ENCODE data around the gene LRRC8A. TPM values are rescaled to one million over a fixed set of nuclear protein-coding genes. Genes with fewer than 3 reads are reported as not detected.

LRRC8A gene
- total and polyA plus RNA-seq, 8 donors, result 8.7 to 20.4 (median 10.1) TPM

DNA sequence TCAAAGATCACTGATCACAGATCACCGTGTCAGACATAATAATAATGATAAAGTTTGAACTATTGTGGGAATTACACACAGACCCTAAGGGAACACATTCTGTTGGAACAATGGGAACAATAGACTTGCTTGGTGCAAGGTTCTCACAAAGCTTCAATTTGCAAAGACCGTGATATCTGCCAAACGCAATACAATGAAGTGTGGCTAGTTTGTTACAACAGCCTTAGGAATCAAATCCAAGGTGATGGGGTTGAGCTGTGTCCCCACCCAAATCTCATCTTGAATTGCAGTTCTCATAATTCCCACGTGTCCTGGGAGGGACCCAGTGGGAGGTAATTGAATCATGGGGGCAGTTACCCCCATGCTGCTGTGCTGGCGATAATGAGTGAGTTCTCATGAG lies 21.0 kb upstream of the LRRC8A start:
- intact Hi-C loops (cut with DNase I), result loop anchor here in 2 of 3 donors (5.0 to 10.0 kb wide), 2 partner anchors 64 to 66 kb away; partner anchors contain the start of gene PHYHD1 (in 1 of the 2)
- Histone ChIP-seq H3K4me1 (peaks cover 0 to 13% (median 9%) of the 10 kb centered on the region in 3 donors), H3K27ac (peak overlapping the region in 1 of 4 donors; percentile 51), H3K36me3 (no peaks in the 10 kb centered on the region), H3K27me3 (no peaks in the 10 kb centered on the region), H3K4me3 (no peak overlapping the region), H3K9me3 (no peaks in the 10 kb centered on the region)
- TF ChIP-seq, protein P1, sequence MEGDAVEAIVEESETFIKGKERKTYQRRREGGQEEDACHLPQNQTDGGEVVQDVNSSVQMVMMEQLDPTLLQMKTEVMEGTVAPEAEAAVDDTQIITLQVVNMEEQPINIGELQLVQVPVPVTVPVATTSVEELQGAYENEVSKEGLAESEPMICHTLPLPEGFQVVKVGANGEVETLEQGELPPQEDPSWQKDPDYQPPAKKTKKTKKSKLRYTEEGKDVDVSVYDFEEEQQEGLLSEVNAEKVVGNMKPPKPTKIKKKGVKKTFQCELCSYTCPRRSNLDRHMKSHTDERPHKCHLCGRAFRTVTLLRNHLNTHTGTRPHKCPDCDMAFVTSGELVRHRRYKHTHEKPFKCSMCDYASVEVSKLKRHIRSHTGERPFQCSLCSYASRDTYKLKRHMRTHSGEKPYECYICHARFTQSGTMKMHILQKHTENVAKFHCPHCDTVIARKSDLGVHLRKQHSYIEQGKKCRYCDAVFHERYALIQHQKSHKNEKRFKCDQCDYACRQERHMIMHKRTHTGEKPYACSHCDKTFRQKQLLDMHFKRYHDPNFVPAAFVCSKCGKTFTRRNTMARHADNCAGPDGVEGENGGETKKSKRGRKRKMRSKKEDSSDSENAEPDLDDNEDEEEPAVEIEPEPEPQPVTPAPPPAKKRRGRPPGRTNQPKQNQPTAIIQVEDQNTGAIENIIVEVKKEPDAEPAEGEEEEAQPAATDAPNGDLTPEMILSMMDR (IDR thresholded peaks at IDR 0.05), result no peak
- DNase-seq (no peak), FAIRE-seq (no peak), ATAC-seq (no peak)
- WGBS, 2 donors, result 92 to 95% methylated on average over 5 of the region's 5 CpGs

DNA sequence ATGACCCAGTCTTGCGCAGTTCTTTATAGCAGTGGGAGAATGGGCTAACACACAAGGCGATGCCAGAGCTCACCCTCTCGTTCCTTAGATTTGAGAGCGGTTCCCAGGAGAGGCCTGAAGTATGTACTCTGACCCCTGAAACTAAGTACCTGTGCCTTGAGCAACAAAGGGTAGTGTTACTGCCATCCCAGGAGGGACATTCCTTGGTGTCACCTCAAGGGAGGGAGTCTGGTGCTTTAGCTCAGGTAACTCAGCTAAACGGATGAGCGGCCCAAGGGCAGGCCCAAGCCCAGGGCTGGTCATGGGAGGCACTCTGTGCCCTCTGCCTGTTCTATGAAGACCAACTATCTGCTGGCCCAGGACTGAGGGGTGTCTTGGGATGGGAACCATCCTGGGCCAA lies 20.4 kb upstream of the LRRC8A start:
- H3K9me3 ChIP-seq, result no peaks in the 10 kb centered on the region
- no peaks in the 10 kb centered on the region for H3K36me3 ChIP-seq
- ATAC-seq (no peak), DNase-seq (no peak), FAIRE-seq (no peak)
- TF ChIP-seq, protein P1 (IDR thresholded peaks at IDR 0.05), result no peak
- peak overlapping the region; percentile 25 to 70 (median 44) for H3K27ac ChIP-seq
- intact Hi-C loops (cut with DNase I), result loop anchor here in 2 of 3 donors (5.0 to 10.0 kb wide), 2 partner anchors 63 to 66 kb away; partner anchors contain the start of gene PHYHD1 (in 1 of the 2)
- no peaks in the 10 kb centered on the region for H3K27me3 ChIP-seq
- H3K4me1 ChIP-seq, result peaks cover 0 to 13% (median 9%) of the 10 kb centered on the region in 3 donors
- 80 to 83% methylated on average over 6 of the region's 6 CpGs for WGBS, 2 donors
- H3K4me3 ChIP-seq, result no peak overlapping the region

DNA sequence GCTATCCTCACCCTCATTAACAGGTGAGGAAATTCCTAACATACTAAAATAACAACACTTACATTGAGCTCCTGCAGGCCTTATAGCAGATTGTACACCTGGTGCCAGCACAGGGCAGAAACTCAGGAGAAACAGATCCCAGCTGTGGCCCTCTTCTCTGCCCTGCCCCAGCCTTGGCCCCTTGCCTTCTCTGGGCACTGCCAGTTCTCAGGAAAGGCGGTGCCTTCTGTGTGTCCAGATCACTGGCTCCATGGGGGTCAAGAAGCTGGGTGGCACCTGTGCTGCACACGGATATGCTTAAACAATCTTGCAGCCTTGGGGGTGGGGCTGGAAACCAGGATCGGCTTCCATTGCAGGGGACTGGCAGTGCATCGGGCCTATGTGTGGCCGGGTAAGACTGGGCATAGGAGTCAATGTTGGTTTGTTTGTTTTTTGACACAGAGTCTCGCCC lies 19.5 kb upstream of the LRRC8A start:
- H3K27ac ChIP-seq, result peak overlapping the region; percentile 25 to 70 (median 44)

DNA sequence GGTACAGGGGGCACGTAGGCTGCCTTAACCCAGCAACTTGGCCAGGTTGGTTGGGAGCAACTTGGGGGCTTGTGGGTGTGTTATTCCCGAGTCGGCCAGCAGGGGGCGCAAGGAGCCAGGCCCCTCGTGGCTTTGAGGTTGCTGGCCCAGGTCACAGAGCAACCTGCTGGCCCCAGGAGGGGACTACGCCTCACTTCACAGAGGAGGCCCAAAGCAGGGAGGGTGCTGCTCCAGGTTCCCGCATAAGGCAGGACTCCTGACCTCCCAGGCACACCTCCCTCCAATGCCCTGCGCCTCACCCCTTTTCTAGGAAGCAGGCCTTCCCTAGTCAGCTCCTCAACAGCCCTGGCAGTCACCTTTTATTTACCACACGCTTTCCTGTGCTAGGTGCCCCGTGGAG lies 18.3 kb upstream of the LRRC8A start:
- intact Hi-C loops (cut with DNase I), result loop anchor here in 2 of 3 donors (5.0 to 10.0 kb wide), 2 partner anchors 61 to 64 kb away; partner anchors contain the start of gene PHYHD1 (in 1 of the 2)
- no peak for FAIRE-seq
- Histone ChIP-seq H3K27me3 (no peaks in the 10 kb centered on the region), H3K4me3 (no peak overlapping the region), H3K4me1 (peaks cover 0 to 13% (median 9%) of the 10 kb centered on the region in 3 donors), H3K27ac (no peak overlapping the region), H3K9me3 (no peaks in the 10 kb centered on the region), H3K36me3 (no peaks in the 10 kb centered on the region)
- WGBS, 2 donors, result 27 to 31% methylated on average over 9 to 10 of the region's 10 CpGs
- TF ChIP-seq, protein P1 (IDR thresholded peaks at IDR 0.05), result peak; percentile 94 to 99 (median 97)
- peak; percentile 76 to 91 (median 88) for ATAC-seq
- DNase-seq, result peak; percentile 58 to 95 (median 82)

More for the DNA sequence above, 19.5 kb upstream of the LRRC8A start:
- ATAC-seq (peak; percentile 68 to 86 (median 76)), FAIRE-seq (no peak), DNase-seq (peak; percentile 62 to 83 (median 68))
- TF ChIP-seq, protein P1 (IDR thresholded peaks at IDR 0.05), result no peak
- Histone ChIP-seq H3K36me3 (no peaks in the 10 kb centered on the region), H3K4me1 (peaks cover 0 to 13% (median 9%) of the 10 kb centered on the region in 3 donors), H3K9me3 (no peaks in the 10 kb centered on the region), H3K27me3 (no peaks in the 10 kb centered on the region), H3K4me3 (no peak overlapping the region)
- intact Hi-C loops (cut with DNase I), result loop anchor here in 2 of 3 donors (5.0 to 10.0 kb wide), 2 partner anchors 62 to 65 kb away; partner anchors contain the start of gene PHYHD1 (in 1 of the 2)
- 17 to 22% methylated on average over 6 of the region's 6 CpGs for WGBS, 2 donors

All from pancreas (tissue), 10 donors.